Astrocyte (in vitro differentiated cells and primary cell): Measurements from ENCODE around the gene GYG2.

Experiments used
- EZH2 ChIP-seq: IDR thresholded peaks from 2 replicates; pipeline ENCODE4 v1.6.1; 2012; ENCODE audit warnings: mild to moderate bottlenecking, low read length, inconsistent platforms; ENCODE audit not compliant: insufficient read depth
- TF ChIP-seq, protein P1 (sequence below): IDR thresholded peaks from 2 replicates; pipeline ENCODE4 v1.5.1; 2011; ENCODE audit warnings: low read depth, mild to moderate bottlenecking, inconsistent platforms, low read length, moderate library complexity; ENCODE audit not compliant: insufficient read depth

DNA sequence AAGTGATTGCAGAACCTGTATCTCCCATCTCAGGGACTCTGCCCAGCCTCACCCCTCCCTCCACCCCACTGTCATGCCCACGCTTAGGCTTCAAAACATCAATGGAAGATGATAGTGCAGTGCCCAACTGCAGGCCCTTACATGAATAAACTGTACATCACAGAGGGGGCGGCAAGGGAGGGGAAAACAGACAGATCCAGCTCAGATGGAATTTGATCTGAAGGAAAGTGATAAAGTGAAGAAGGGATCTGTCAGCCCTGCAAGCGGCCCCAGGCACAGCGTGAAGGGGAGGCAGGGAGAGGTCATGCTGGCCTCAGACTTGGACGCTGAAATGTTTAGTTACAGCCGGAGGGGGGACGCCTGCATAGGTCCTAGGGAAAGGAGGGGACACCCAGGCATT lies 38.5 kb downstream of the GYG2 start:
- no peak for TF ChIP-seq EZH2
- TF ChIP-seq, protein P1, sequence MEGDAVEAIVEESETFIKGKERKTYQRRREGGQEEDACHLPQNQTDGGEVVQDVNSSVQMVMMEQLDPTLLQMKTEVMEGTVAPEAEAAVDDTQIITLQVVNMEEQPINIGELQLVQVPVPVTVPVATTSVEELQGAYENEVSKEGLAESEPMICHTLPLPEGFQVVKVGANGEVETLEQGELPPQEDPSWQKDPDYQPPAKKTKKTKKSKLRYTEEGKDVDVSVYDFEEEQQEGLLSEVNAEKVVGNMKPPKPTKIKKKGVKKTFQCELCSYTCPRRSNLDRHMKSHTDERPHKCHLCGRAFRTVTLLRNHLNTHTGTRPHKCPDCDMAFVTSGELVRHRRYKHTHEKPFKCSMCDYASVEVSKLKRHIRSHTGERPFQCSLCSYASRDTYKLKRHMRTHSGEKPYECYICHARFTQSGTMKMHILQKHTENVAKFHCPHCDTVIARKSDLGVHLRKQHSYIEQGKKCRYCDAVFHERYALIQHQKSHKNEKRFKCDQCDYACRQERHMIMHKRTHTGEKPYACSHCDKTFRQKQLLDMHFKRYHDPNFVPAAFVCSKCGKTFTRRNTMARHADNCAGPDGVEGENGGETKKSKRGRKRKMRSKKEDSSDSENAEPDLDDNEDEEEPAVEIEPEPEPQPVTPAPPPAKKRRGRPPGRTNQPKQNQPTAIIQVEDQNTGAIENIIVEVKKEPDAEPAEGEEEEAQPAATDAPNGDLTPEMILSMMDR, result no peak
